ENCODE data around the gene COPZ2. TPM values are rescaled to one million over a fixed set of nuclear protein-coding genes. Genes with fewer than 3 reads are reported as not detected.

COPZ2 gene
- total RNA-seq, 1 donor from 2014 or later = 34.4 TPM

DNA sequence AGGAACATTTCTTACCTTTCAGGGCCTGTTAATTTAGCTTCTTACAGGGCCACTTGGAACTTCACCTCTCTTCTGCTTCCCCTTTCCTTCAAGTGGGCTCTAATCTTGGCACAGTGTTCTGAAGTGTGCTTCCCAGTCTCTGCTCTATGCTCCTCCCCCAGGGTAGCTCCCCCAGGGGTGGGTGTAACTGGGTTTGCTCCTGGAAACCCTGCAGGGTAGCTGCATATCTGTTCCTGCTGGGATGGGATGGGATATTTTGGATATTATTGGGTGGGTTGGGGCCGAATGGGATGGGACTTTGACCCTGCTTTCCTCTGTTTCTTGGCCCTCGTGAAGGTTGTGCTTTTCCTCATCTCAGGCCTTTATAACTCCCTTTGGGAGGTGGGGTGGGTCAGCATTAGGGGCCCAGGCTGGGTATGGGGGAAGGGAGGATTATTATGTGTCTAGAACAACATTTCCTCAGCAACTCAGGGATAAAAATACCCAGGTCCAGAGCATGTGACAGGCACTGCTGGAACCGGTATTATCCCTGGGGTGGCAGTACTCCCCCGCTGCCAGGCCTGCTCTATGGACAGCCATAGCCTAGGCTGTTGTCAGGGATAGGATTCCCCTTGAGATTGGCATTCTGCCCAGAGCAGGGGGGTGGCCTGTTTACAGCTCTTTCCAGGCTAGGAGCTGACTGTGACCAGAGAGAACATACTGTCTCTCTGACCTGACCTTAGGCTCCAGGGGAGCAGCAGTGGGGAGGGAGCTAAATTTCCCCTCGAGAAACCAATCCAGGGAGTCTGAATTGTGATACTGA lies 15.6 kb upstream of the COPZ2 start:
- Histone ChIP-seq H3K4me1 (peaks cover 76% of the 10 kb centered on the region), H3K36me3 (peaks cover 5 to 27% of the 10 kb centered on the region in 2 donors), H3K27ac (peak overlapping the region; percentile 99), H3K4me3 (peak overlapping the region; percentile 80 to 87), H3K27me3 (no peaks in the 10 kb centered on the region), H3K9me3 (no peaks in the 10 kb centered on the region)
- intact Hi-C loops (cut with DNase I) = no loop called here
- DNase-seq (ENCODE audit: extremely low spot score in 2 of 2) = no peak
- TF ChIP-seq POLR2A (IDR thresholded peaks at IDR 0.05) = no peak
- peak in 1 of 2 donors; percentile 60 for TF ChIP-seq POLR2AphosphoS5 (IDR thresholded peaks at IDR 0.05; ENCODE audit: insufficient read depth in 1 of 2, low read depth in 1 of 2)

DNA sequence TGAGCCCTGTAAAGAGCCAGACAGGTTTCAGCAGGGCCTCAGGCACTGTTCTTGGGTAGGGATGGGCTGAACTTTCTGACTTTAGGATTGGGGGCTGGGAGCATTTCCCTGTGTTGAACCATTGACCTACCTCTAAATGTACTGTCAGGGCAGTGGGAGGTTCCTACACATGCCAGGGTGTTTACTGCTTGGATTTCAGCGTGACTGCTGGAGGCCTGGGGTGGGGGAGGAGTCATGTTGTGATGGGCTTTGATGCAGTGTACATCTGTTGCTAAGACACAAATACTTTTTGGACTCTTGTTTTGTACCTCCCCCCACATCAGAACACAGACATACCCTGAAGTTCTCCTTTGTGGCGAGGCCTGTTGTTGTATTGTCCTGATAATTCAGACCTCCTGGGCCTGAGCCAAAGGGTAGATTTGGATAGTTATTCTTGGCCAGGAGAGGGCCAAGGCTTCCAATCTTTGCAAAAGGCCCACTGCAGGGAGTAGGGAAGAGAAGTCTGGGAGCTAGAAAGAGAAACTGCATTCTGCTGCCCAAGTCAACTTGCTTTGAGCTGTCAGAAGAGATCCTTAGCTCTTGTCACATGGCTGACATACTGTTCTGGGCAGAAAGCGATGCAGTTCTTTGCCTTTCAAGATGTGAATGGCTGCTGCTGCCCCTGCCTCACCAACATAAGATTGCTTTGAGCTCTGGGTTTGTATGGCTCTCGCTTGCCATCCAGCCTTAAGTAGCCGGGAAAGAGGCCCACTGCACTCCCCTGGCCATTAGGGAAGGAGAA lies 14.3 kb upstream of the COPZ2 start:
- peak in 1 of 2 donors; percentile 85 for TF ChIP-seq POLR2AphosphoS5 (IDR thresholded peaks at IDR 0.05; ENCODE audit: insufficient read depth in 1 of 2, low read depth in 1 of 2)
- TF ChIP-seq, protein P1, sequence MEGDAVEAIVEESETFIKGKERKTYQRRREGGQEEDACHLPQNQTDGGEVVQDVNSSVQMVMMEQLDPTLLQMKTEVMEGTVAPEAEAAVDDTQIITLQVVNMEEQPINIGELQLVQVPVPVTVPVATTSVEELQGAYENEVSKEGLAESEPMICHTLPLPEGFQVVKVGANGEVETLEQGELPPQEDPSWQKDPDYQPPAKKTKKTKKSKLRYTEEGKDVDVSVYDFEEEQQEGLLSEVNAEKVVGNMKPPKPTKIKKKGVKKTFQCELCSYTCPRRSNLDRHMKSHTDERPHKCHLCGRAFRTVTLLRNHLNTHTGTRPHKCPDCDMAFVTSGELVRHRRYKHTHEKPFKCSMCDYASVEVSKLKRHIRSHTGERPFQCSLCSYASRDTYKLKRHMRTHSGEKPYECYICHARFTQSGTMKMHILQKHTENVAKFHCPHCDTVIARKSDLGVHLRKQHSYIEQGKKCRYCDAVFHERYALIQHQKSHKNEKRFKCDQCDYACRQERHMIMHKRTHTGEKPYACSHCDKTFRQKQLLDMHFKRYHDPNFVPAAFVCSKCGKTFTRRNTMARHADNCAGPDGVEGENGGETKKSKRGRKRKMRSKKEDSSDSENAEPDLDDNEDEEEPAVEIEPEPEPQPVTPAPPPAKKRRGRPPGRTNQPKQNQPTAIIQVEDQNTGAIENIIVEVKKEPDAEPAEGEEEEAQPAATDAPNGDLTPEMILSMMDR (IDR thresholded peaks at IDR 0.05) = no peak
- TF ChIP-seq POLR2A (IDR thresholded peaks at IDR 0.05) = no peak
- DNase-seq (ENCODE audit: extremely low spot score in 2 of 2) = no peak
- no peaks in the 10 kb centered on the region for H3K27me3 ChIP-seq
- peak overlapping the region; percentile 99 for H3K27ac ChIP-seq
- no peaks in the 10 kb centered on the region for H3K9me3 ChIP-seq
- intact Hi-C loops (cut with DNase I) = no loop called here
- peaks cover 73% of the 10 kb centered on the region for H3K4me1 ChIP-seq
- peak overlapping the region; percentile 80 to 87 for H3K4me3 ChIP-seq
- H3K36me3 ChIP-seq = peaks cover 0 to 14% of the 10 kb centered on the region in 2 donors

DNA sequence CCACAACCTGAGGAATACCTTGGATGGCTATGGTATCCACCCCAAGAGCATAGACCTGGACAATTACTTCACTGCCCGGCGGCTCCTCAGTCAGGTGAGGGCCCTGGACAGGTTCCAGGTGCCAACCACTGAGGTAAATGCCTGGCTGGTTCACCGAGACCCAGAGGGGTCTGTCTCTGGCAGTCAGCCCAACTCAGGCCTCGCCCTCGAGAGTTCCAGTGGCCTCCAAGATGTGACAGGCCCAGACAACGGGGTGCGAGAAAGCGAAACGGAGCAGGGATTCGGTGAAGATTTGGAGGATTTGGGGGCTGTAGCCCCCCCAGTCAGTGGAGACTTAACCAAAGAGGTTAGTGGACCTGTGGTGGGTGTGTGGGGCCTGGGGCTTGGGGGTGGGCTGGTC lies 13.7 kb upstream of the COPZ2 start:
- Histone ChIP-seq H3K4me3 (peak overlapping the region; percentile 80 to 87), H3K9me3 (no peaks in the 10 kb centered on the region), H3K4me1 (peaks cover 79% of the 10 kb centered on the region), H3K27me3 (no peaks in the 10 kb centered on the region), H3K36me3 (peaks cover 0 to 8% of the 10 kb centered on the region in 2 donors), H3K27ac (peak overlapping the region; percentile 99)
- TF ChIP-seq POLR2A (IDR thresholded peaks at IDR 0.05) (no peak), POLR2AphosphoS5 (IDR thresholded peaks at IDR 0.05; ENCODE audit: insufficient read depth in 1 of 2, low read depth in 1 of 2) (no peak)
- TF ChIP-seq, protein P1 (IDR thresholded peaks at IDR 0.05) = no peak
- no peak for DNase-seq (ENCODE audit: extremely low spot score in 2 of 2)
- intact Hi-C loops (cut with DNase I) = no loop called here

DNA sequence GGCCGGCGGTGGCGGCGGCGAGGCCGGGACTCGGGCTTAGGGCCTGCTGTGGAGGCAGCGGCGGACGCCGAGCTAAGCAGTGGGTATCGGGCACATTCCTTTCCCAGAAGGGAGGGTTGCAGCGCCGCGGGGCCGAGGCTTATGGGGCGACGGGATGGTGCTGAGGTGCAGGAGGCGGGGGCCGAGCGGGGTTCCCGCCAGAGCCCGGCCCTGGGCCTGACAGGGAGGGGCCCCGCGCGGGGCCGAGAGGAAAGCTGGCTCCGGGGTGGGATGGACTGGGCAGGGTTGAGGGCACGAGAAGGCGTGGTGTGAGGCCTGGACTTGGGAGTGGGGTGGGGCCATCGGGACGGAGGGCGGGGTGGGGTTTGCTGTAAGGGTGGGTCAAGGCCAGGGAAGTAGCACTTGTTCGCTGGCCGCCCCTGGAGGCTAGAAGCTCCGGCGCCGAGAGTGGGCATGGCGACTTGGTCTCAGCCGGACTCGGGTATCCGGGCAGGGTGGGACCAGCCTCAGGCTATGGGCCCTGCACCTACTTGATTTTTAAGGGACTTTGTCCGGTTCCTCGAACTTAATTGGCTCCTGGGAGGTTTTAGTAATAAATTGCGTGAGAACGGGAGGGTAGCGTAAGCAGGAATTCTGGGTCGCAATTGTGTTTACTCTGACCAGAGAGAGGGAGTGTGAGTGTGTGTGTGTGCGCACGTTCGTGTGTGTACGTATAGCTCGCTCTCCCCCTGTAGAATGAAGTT lies 11.0 kb upstream of the COPZ2 start:
- DNase-seq (ENCODE audit: extremely low spot score in 2 of 2) = peak in 1 of 2 donors; percentile 97
- Histone ChIP-seq H3K4me1 (peaks cover 72% of the 10 kb centered on the region), H3K9me3 (no peaks in the 10 kb centered on the region), H3K27me3 (no peaks in the 10 kb centered on the region), H3K27ac (peak overlapping the region; percentile 99), H3K4me3 (peak overlapping the region; percentile 80 to 87), H3K36me3 (peaks cover 0 to 6% of the 10 kb centered on the region in 2 donors)
- peak in 1 of 2 donors; percentile 94 for TF ChIP-seq POLR2AphosphoS5 (IDR thresholded peaks at IDR 0.05; ENCODE audit: insufficient read depth in 1 of 2, low read depth in 1 of 2)
- TF ChIP-seq POLR2A (IDR thresholded peaks at IDR 0.05) = peak in 1 of 2 donors; percentile 63
- TF ChIP-seq, protein P1 (IDR thresholded peaks at IDR 0.05) = no peak
- intact Hi-C loops (cut with DNase I) = no loop called here
